HG03039 (cell line): ENCODE results near the gene TMEM8B.
"Not testable (repeated sequence)": the region's sequence is repeated elsewhere in the genome, so short reads cannot be mapped to it uniquely, and the experiment has no call there.

Source experiments
- ATAC-seq: cut with Tn5 transposase; IDR thresholded peaks from one replicate; pipeline ENCODE4 v1.9.1; 2021; ENCODE audit warnings: mild to moderate bottlenecking, moderate library complexity; ENCODE audit not compliant: unreplicated experiment

TMEM8B gene

GRCh38 chr9:35861161-35861897 lies 32.3 kb downstream of the TMEM8B start:
- ATAC-seq: no peak

GRCh38 chr9:35862328-35862727 lies 33.3 kb downstream of the TMEM8B start:
- no peak for ATAC-seq

- no peak for ATAC-seq
Observed at GRCh38 chr9:35863583-35863982, 34.6 kb downstream of the TMEM8B start.

GRCh38 chr9:35864695-35865255 lies 35.7 kb downstream of the TMEM8B start:
- no peak for ATAC-seq

GRCh38 chr9:35867538-35867937 lies 38.5 kb downstream of the TMEM8B start:
- no peak for ATAC-seq

- ATAC-seq: no peak
Observed at GRCh38 chr9:35868933-35869332, 39.9 kb downstream of the TMEM8B start.

GRCh38 chr9:35869621-35870216 lies 40.7 kb downstream of the TMEM8B start:
- ATAC-seq: no peak

GRCh38 chr9:35870351-35870923 lies 41.4 kb downstream of the TMEM8B start, which contains the start of gene OR13J1:
Gene OR13J1, minus strand, starts transcription at chr9:35870401. Its CDS starts 0 bp downstream, at chr9:35870401.
- ATAC-seq: no peak

GRCh38 chr9:35871545-35871944 lies 42.5 kb downstream of the TMEM8B start:
- ATAC-seq: no peak

- no peak for ATAC-seq
Observed at GRCh38 chr9:35872505-35872904, 43.5 kb downstream of the TMEM8B start.

- no peak for ATAC-seq
Observed at GRCh38 chr9:35882263-35882848, 53.3 kb downstream of the TMEM8B start.

- no peak for ATAC-seq
Observed at GRCh38 chr9:35882996-35883395, 54.0 kb downstream of the TMEM8B start.

GRCh38 chr9:35884908-35885307 lies 55.9 kb downstream of the TMEM8B start:
- ATAC-seq: not testable (repeated sequence)

- ATAC-seq: no peak
Observed at GRCh38 chr9:35891646-35892045, 62.6 kb downstream of the TMEM8B start.

- no peak for ATAC-seq
Observed at GRCh38 chr9:35892051-35892450, 63.0 kb downstream of the TMEM8B start.

GRCh38 chr9:35896570-35896969 lies 67.5 kb downstream of the TMEM8B start:
- ATAC-seq: no peak

GRCh38 chr9:35897376-35898099 lies 68.5 kb downstream of the TMEM8B start:
- not testable (repeated sequence) for ATAC-seq

- no peak for ATAC-seq
Observed at GRCh38 chr9:35898337-35898736, 69.3 kb downstream of the TMEM8B start.

- ATAC-seq: no peak
Observed at GRCh38 chr9:35899021-35899420, 70.0 kb downstream of the TMEM8B start.

GRCh38 chr9:35903049-35903448 lies 74.0 kb downstream of the TMEM8B start:
- ATAC-seq: no peak

- no peak for ATAC-seq
Observed at GRCh38 chr9:35904338-35904737, 75.3 kb downstream of the TMEM8B start.
